ENCODE data around the gene TMEM213.

GRCh38 chr7:138756591-138757242 lies 41.1 kb upstream of the TMEM213 start:
- no peak for TF ChIP-seq POLR2A (IDR thresholded peaks at IDR 0.05)
- TF ChIP-seq CTCF (IDR thresholded peaks at IDR 0.05 in 8 of 11, conservative IDR thresholded peaks at IDR 0.05 in 3 of 11) = no peak
